GM18520 (cell line): ENCODE results near the gene LMX1B.
"Not testable (repeated sequence)": the region's sequence is repeated elsewhere in the genome, so short reads cannot be mapped to it uniquely, and the experiment has no call there.

ENCODE experiments used
- ATAC-seq: cut with Tn5 transposase; IDR thresholded peaks from one replicate; pipeline ENCODE4 v1.9.1; 2021; ENCODE audit not compliant: unreplicated experiment

Gene LMX1B

DNA sequence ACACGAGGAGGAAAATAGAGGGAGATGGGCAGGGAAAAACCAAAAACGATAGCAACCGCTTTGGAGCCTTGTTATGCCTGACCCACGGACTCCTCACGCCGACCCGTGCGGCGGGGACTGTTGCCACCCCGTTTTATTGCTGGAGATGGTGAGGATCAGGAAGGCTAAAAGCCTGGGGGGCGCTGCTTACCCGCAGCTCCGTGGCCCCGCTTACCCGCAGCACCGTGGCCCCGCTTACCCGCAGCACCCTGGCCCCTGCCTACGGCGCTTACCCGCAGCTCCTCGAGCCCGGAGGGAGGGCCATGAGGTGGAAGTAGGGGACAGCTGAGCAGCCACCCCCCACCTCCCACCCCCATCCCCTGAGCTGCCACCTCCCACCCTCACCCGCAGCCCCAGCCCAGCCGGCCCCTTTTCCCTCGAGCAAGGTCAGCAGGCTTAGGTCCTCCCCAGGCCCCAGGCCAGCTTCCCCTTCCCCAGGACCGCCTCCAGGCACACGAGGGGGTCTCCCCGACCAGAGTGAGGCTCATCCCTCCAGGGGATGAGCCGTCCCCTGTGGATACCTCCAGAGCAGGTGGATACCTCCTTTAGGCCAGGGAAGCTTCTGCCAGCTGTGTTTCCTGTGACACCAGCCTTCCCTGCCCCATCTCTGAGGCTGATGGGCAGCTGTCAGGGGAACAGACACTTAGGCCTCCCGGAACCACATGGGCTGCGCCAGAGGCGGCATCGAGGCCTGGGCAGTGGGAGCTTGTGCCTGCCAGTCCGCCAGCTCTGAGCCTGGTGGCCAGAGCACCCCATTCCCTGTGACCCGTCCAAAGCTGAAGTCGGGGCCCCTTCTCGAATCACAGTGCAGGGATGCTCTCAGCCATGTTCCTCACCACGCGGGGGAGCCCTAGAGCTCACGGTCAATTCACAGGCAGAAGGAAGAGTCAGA lies 92.3 kb downstream of the LMX1B start:
- no peak for ATAC-seq

DNA sequence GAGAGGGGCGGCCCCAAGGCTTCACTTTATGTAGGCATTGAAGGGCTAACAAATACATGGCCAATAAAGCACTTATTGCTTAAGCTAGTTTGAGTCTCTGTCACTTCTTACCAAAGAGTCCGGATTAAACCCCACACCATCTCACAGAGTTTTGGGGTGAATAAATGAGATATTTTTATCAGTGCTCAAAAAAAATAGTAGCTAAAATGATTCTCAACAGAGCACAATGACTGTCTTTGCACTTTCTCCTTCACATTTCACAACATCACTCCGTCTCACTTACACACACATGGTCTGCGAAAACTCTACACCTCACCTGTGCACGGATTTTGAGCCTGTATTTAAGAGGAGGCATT lies 92.9 kb downstream of the LMX1B start:
- ATAC-seq: no peak

DNA sequence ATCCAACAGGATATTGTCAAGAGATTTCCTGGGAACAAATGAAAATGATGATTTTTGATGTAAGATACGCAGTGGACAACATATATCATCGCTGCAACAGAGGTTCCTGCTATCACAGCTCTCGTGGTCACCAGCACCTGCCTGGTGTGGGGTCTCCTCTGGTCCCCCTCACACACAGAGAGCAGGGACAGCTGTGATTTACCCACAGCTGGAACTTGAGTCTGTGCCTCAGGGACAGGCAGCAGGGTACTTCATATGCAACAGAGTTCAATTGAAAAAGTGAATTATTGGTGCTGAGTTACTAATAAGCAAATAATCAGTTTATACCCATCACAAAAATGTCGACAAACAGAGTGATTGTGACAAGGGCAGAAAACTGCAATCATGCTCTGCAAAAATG lies 93.4 kb downstream of the LMX1B start:
- ATAC-seq: no peak

DNA sequence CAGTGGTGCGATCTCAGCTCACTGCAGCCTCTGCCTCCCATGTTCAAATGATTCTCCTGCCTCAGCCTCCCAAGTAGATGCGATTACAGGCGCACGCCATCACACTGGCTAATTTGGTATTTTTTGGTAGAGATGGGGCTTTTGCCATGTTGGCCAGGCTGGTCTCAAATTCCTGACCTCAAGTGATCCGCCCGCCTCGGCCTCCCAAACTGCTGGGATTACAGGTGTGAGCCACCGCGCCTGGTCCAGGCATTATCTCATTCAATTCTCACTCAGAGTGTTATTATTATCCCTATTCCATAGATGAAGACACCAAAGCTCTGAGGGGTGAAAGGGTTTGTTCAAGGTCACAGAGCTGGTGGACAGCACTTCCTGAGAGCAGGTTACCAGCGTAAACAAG lies 94.0 kb downstream of the LMX1B start:
- not testable (repeated sequence) for ATAC-seq

DNA sequence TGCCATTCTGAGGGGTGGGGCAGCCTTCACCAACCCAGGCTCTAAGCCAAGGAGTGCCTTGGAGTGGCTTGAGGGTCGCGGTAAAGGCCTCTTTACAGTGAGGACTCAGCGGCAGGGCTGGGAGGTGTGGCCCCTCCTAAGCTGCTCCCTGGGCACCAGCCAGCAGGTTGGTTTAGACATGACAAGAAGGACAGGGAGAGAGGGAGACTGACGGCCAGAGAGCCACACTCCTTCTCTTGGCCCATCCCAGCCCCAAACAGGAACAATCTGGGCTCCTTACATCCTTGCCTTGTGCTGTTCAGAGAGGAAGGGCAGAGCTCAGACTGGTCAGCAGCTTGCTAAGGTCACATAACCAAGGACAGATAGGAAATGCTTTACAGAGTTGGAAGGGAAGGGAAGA lies 94.5 kb downstream of the LMX1B start:
- ATAC-seq: no peak

DNA sequence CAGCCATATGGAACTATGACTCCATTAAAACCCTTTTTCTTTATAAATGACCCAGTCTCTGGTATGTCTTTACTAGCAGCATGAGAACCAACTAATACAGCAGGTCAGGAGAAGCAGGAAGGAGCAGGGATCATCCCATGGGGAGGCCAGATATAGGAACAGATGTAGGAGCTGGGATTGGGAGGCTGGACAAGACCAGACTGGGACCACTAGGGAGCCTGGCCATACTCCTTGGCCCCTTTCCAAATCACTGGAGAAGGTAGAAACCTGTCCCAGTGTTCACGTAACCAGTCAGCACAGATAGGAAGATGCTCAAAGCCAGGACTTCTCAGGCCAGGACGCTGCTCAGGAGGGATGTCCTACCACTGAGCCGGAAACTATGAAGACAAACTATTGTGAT lies 95.5 kb downstream of the LMX1B start:
- ATAC-seq: no peak

DNA sequence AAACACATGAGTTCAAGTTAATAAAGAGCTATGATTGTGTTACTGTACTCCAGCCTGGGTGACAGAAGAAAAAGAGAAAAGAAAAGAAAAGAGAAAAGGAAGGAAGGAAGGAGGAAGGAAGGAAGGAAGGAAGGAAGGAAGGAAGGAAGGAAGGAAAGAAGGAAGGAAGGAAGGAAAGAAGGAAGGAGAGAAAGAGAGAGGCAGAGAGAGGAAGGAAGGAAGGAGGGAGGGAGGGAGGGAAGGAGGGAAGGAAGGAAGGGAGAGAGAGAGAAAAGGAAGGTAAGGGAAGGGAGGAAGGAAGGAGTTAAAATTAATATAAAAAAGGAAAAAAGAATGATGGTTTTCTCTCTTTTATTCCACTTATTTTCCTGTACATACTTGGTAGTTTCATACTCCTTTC lies 101.7 kb downstream of the LMX1B start:
- no peak for ATAC-seq

DNA sequence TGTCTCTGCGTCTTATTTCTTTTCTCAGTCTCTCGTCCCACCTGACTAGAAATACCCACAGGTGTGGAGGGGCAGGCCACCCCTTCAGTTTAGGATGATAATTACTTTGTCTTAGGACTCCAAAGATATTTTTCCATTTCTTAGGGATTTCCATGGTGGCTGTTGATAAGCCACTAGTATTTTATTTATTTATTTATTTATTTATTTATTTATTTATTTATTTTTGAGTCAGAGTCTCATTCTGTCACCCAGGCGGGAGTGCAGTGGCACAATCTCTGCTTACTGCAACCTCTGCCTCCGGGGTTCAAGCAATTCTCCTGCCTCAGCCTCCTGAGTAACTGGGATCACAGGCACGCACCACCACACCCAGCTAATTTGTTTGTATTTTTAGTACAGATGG lies 103.7 kb downstream of the LMX1B start:
- not testable (repeated sequence) for ATAC-seq

DNA sequence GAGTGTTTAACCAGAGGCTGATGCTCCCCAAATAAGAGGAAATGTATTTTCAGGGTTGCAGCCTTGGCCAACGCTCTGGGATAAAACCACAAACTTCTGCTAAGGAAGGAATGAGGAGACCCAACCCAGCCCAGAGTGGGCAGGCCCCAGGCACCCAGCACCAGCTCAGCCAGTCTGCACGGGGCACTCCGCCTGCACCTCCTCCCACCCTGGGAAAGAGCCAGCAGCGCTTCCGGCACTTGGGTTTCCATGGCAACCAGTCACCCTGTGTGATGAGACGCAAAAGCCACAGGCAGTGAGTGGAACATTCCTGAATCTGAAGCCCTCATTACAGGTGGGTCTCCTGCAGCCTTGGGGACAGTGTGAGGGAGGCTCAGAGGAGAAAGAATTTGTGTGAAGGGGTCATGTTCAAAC lies 105.9 kb downstream of the LMX1B start:
- ATAC-seq: no peak

DNA sequence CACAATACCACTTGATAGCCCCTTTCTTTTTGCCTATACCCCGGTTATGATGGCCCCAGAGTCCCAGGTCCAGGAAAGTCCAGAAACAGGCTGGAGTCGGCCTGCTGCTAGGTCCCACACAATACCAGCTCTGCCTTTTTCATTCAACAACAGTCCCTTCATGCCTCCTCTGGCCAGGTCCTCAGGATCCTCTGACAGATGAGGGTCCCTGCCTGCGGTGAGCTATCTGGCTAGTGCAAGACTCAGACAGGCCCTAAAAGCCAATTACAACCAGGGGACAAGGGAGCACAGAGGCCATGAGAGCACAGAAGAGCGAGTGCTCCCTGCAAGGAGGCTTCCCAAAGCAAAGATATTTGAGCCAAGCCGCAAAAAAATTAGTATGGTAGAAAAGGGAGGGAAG lies 106.3 kb downstream of the LMX1B start:
- no peak for ATAC-seq

DNA sequence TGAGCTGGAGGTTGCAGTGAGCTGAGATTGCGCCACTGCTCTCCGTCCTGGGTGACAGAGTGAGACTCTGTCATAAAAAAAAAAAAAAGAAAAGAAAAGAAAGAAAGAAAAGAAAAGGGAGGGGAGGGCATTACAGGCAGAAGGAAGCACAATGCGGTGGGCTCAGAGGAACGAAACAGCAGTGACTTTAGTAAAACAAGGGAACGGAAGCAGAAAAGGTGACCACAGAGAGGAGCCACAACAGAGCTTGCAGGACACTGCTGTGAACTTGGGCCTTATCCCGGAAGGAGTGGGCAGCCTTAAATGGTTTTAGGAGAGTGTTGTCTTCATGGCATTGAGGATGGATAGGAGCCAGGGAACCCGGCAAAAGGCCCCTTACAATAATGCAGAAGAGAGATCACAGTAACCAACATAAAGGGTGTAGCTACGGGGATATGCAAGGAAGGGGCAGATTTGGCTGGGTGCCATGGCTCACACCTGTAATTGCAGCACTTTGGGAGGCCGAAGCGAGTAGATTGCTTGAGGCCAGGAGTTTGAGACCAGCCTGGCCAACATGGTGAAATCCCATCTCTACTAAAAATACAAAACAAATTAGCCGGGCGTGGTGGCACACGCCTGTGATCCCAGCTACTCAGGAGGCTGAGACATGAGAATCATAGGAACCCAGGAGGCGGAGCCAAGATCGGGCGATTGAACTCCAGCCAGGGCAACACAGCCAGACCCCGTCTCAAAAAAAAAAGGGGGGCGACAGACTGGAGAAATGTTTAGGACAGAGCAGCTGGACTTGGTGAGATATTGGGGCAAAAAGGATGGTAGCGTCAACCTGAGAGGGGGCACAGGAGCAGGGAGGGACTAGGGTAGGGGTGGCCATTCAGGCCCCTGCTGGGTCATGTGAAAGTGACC lies 107.2 kb downstream of the LMX1B start:
- no peak for ATAC-seq

DNA sequence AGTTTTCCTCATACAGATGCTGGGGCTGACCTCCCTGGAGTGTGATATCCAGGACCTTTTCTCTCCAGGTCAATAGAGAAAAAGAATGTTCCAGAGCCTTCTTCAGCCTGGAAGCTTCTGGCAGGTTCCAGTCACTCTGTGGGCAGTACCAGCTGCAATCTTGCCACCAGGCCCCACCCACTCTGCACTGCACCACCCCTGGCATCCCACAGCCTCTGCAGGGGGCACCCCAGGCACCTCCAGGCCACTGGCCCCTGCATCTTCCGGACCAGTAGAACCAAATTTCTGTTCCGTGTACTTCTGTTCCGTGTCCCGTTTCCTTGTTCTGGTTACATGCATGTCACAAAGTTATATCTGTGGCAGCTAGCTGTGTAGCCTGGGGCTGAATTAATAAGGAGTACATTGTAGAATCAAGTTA lies 107.8 kb downstream of the LMX1B start:
- no peak for ATAC-seq

DNA sequence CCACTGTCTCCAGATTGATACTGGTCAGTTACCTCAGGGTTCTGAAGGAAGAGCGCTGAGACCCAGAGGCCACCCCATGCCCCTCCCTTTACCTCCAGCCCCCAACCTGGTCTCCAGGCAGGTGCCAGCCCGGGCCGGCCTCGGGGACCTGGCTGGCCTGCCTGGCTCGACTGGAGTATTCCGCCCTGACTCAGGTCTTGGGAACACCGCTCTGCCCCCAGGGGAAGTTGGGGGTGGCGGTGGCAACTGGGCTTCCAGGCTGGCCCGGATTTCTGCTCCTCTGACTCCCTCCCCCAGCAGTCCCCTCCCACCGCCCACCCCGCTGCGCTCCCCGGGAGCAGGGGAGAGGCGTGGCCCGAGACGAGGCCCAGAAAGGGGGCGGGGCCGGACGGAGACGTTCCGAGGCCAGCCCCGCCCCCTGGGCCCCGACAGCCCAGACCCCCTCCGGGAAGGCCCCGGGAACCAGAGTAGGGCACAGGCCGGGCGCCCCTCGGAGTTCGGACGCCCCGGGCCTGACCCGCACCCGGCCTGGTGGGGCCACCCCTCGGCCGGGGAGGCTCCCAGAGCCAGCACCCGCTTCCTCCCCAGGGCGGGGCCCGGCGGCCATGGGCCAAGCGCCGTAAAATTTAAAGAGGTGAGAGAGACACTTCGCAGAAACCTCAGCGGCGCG lies 108.7 kb downstream of the LMX1B start:
- peak; percentile 66 for ATAC-seq

DNA sequence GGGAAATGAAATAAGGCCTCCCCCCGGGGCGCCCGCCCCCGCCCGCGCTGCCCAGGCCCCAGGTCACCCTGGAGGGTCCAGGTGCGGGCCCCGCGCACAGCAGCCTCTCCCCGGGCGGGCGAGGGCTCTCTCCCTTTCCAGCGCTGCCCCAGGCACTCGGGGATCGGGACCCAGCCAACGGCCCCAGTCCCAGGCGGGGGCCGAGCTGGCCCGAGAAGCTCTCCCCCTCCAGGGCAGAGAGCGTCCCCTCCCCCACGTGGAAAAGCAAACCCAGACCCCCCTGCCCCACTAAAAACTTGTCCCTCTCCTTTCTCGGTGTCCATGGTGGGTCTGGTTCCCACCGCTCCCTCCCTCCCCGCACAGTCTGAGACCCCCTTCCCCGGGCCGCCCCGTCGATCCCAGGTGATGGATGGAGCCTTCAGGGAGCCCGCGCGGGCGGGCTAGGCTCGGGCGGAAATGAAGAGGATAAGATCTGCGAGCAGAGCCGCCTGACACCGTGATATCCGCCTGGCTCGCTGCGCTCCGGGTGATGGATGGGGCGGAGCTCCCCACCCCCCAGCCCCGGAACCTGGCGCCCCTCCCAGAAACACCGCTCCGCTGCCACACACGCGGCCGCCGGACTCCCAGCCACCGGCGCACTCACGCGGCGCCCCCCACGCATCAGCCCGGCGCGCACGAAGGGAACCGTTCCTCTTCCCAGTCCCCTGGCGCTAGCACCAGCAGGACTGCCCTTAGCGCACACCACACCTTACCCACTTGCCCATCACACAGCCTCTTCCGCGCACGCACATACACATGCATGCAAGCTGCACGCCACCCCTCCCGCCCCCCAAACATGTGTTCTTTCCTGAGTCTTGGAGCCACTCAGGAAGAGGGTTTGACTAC lies 109.4 kb downstream of the LMX1B start:
- no peak for ATAC-seq

DNA sequence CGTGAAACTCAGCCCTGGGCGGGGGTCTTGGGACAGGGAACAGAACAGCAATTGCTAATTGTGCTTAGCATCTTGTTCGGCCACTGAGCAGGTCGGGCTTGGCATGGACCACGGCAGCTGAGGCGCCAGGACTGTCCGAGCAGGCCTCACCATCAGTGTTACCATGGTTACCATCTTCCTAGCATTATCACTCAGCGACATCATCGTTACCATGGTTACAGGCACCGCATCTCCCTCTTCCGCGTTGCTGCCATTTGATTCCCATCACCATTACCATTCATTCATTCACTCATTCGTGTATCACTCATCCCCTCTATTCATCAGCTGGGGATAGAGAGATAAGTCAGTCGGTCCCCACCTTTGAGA lies 110.1 kb downstream of the LMX1B start:
- no peak for ATAC-seq

DNA sequence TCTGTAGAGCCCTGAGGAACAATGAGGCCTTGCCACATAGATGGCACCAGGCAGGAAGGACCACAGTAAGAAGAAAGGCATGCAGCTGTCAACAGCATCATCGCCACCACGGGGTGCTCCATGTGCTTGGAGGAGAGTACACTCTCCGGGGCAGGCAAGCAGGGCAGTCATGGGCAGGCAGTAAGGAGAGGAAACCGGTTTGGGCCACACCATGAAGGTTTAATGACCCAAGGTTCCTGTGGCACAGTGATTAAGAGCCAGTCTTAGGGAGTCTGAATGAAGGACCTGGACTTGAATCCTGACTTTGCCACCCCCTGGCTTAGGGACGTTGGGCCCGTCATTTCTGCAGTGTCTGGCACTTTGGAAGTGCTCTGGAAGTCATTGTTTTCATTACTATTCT lies 110.5 kb downstream of the LMX1B start:
- ATAC-seq: no peak

DNA sequence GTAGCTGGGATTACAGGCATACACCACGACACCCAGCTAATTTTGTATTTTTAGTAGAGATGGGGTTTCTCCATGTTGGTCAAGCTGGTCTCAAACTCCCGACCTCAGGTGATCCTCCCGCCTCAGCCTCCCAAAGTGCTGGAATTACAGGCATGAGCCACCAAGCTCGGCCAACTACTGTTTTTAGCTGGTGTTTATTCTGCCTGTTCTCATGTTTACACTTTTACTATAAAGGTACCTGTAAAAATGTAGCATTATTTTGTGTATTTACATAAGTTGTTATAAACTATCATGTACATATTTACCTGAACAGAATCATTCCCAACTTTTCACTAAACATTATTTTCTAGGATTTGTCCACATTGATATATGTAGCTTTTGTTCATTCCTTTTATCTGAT lies 111.8 kb downstream of the LMX1B start:
- not testable (repeated sequence) for ATAC-seq

DNA sequence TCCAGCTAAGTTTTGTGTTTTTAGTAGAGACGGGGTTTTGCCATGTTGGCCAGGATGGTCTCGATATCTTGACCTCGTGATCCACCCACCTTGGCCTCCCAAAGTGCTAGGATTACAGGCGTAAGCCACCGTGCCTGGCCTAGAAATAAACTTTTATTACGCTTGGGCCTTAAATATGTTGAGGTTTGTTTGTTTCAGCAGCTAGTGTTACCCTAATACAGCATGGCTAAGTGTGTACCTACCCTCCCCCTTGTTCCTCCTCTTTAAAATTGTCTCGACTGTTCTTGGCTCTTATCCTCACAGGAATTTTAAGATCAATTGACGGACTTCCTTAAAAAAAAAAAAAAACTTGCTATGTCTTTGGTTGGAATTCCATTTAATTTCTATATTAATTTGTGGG lies 114.5 kb downstream of the LMX1B start:
- ATAC-seq: not testable (repeated sequence)

DNA sequence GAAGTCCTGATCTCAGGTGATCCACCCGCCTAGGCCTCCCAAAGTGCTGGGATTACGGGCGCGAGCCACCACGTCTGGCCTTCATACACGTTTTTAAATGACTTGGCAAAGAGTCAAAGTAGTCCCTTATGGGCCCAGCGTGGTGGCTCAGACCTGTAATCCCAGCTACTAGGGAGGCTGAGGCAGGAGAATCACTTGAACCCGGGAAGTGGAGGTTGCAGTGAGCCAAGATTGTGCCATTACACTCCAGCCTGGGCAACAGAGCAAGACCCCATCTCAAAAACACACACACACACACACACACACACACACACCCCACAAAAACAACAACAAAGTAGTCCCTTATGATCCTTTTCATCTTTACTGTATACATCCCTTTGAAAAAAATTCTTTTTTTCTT lies 116.9 kb downstream of the LMX1B start:
- ATAC-seq: not testable (repeated sequence)

DNA sequence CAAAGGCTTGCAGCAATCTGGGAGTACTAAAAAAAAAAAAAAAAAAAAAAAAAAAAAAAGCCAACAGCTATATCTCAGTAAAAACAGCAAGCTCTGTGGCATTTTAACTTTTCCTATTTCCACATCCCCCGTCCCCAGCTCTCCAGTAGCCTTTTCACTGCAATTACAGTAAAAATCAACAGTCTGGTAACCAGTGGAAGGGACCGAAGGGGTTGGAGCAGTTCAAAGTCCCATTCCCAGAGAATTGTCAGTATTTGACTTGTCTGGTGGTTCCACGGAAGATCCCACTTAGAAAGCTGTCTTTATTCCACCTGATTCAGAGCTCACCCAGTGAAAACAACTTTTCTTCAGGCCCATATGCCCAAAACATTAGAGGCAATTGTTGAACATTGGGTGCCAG lies 119.3 kb downstream of the LMX1B start:
- ATAC-seq: no peak

DNA sequence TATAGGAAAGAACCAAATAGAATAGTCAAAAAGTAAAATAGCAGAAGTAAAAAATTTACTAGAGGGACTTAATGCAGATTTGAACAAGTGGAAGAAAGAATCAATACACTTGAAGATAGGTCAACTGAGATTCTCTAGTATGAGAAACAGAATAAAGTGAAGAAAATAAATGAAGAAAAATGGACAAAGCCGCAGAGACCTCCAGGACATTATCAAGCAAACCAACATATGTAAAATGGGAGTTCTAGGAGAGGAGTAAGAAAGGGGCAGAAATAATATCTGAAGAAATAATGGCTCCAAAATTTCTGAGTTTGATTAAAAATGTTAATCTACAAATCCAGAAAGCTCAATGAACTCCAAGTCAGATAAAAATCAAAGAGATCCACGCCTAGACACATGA lies 121.1 kb downstream of the LMX1B start:
- ATAC-seq: no peak
